Loucy (cell line): Measurements from ENCODE around the gene LRRC27.

Experiments
- EZH2phosphoT487 ChIP-seq: fragments of 200-600 bp; IDR thresholded peaks from 2 replicates; pipeline ENCODE4 v1.6.1; 2018; ENCODE audit warnings: antibody characterized with exemption, mild to moderate bottlenecking, moderate library complexity, borderline replicate concordance
- TF ChIP-seq, protein P1 (sequence below): fragments of 200-600 bp; sonication (generic); conservative IDR thresholded peaks from 2 replicates; pipeline ENCODE4 v1.5.1; 2014; ENCODE audit warnings: mild to moderate bottlenecking, antibody characterized with exemption, low read length

DNA sequence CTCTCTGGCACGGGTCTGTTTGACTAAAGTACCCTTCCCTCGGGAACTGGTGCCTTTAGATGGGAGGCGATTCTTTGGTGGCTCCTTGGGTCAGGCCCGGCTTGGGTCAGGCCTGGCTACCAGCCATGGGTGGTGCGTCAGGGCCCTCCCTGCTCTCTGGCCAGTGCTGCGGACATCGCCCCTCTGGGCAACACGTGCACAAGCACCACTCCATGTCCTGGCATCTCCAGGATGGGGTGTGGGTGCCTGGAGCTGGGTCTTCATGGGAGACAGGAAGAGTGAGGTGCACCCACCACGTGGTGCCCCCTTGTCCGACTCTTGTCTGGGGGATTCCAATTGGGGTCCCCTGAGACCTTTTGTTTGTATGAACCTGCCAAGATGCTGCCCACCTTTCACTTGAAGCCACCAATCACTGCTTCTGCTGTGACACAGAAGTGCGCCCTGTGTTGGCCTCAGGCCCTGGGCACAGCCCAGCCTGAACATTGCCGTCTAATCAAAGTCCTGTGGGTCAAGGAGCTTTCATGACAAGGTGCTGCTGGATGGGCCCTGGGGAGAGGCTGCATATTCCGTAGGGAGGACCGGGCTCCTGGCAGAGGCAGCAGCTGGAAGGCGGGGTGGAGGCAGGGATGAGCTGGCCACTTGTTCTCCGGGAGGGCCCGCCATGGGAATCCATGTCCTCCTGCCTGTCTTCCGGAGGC is 53.9 kb downstream of the LRRC27 start:
- TF ChIP-seq, protein P1, sequence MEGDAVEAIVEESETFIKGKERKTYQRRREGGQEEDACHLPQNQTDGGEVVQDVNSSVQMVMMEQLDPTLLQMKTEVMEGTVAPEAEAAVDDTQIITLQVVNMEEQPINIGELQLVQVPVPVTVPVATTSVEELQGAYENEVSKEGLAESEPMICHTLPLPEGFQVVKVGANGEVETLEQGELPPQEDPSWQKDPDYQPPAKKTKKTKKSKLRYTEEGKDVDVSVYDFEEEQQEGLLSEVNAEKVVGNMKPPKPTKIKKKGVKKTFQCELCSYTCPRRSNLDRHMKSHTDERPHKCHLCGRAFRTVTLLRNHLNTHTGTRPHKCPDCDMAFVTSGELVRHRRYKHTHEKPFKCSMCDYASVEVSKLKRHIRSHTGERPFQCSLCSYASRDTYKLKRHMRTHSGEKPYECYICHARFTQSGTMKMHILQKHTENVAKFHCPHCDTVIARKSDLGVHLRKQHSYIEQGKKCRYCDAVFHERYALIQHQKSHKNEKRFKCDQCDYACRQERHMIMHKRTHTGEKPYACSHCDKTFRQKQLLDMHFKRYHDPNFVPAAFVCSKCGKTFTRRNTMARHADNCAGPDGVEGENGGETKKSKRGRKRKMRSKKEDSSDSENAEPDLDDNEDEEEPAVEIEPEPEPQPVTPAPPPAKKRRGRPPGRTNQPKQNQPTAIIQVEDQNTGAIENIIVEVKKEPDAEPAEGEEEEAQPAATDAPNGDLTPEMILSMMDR = no peak
- no peak for TF ChIP-seq EZH2phosphoT487
